HG03159 (cell line): ENCODE results near the gene DEDD2.

Experiments
- ATAC-seq: cut with Tn5 transposase; IDR thresholded peaks from one replicate; pipeline ENCODE4 v1.9.1; 2021; ENCODE audit warnings: mild to moderate bottlenecking, moderate library complexity; ENCODE audit not compliant: unreplicated experiment

The DEDD2 gene

GRCh38 chr19:42175952-42176648 lies 41.4 kb downstream of the DEDD2 start:
- ATAC-seq: no peak

GRCh38 chr19:42174958-42175734 lies 42.3 kb downstream of the DEDD2 start:
- no peak for ATAC-seq

- ATAC-seq: no peak
Measured at GRCh38 chr19:42174188-42174587, 43.3 kb downstream of the DEDD2 start.

GRCh38 chr19:42173695-42174094 lies 43.8 kb downstream of the DEDD2 start:
- ATAC-seq: no peak

GRCh38 chr19:42172261-42172660 lies 45.2 kb downstream of the DEDD2 start:
- ATAC-seq: no peak

- no peak for ATAC-seq
Measured at GRCh38 chr19:42170715-42171114, 46.8 kb downstream of the DEDD2 start.

- no peak for ATAC-seq
Measured at GRCh38 chr19:42169486-42170413, 47.7 kb downstream of the DEDD2 start.

- no peak for ATAC-seq
Measured at GRCh38 chr19:42168206-42168605, 49.3 kb downstream of the DEDD2 start.

GRCh38 chr19:42166316-42166715 lies 51.2 kb downstream of the DEDD2 start:
- no peak for ATAC-seq

- ATAC-seq: no peak
Measured at GRCh38 chr19:42165146-42165545, 52.3 kb downstream of the DEDD2 start.

- no peak for ATAC-seq
Measured at GRCh38 chr19:42161616-42162263, 55.7 kb downstream of the DEDD2 start.

GRCh38 chr19:42159942-42160341 lies 57.5 kb downstream of the DEDD2 start:
- no peak for ATAC-seq

- no peak for ATAC-seq
Measured at GRCh38 chr19:42158926-42159325, 58.6 kb downstream of the DEDD2 start.

- no peak for ATAC-seq
Measured at GRCh38 chr19:42156571-42156970, 60.9 kb downstream of the DEDD2 start.

GRCh38 chr19:42155796-42156195 lies 61.7 kb downstream of the DEDD2 start:
- no peak for ATAC-seq

GRCh38 chr19:42154471-42155323 lies 62.8 kb downstream of the DEDD2 start:
- no peak for ATAC-seq

- ATAC-seq: no peak
Measured at GRCh38 chr19:42153672-42154433, 63.6 kb downstream of the DEDD2 start.

GRCh38 chr19:42152910-42153671 lies 64.4 kb downstream of the DEDD2 start:
- ATAC-seq: no peak
